ENCODE measurements around the gene GAS2L2. TPM values are rescaled to one million over a fixed set of nuclear protein-coding genes. Genes with fewer than 3 reads are reported as not detected.

Gene GAS2L2
- total RNA-seq, 1 experiment from 2014 or later, result not detected

GRCh38 chr17:35797370-35797769 lies 44.3 kb upstream of the GAS2L2 start:
- Mint-ChIP-seq H3K27me3 (ENCODE audit: unreplicated experiment) (peaks cover 95% of the 10 kb centered on the region), H3K27ac (ENCODE audit: unreplicated experiment) (no peak overlapping the region)

GRCh38 chr17:35796942-35797341 lies 43.9 kb upstream of the GAS2L2 start:
- CTCF ChIA-PET, result interaction anchor here (1.1 to 2.9 kb wide), 2 partner anchors 12 to 33 kb away, joined by 3 to 20 read pairs; partner anchors contain the start of gene TAF15
- Mint-ChIP-seq H3K27ac (ENCODE audit: unreplicated experiment) (no peak overlapping the region), H3K36me3 (ENCODE audit: insufficient read depth, unreplicated experiment) (peaks cover 13% of the 10 kb centered on the region), H3K9me3 (ENCODE audit: low read depth, unreplicated experiment) (no peaks in the 10 kb centered on the region), H3K4me1 (ENCODE audit: low read depth, unreplicated experiment) (no peaks in the 10 kb centered on the region), H3K27me3 (ENCODE audit: unreplicated experiment) (peaks cover 99% of the 10 kb centered on the region), H3K4me3 (ENCODE audit: low read depth, unreplicated experiment) (no peak overlapping the region)
- no TSS peak for BruUV-seq (replicated peaks)
- intact Hi-C loops (cut with micrococcal nuclease; ENCODE audit: unreplicated experiment), result no loop called here
- no peak for DNase-seq
- no peak for TF ChIP-seq CTCF (IDR thresholded peaks at IDR 0.05; ENCODE audit: unreplicated experiment)

More at GRCh38 chr17:35797370-35797769, 44.3 kb upstream of the GAS2L2 start:
- Mint-ChIP-seq H3K4me1 (ENCODE audit: low read depth, unreplicated experiment) (no peaks in the 10 kb centered on the region), H3K9me3 (ENCODE audit: low read depth, unreplicated experiment) (no peaks in the 10 kb centered on the region), H3K4me3 (ENCODE audit: low read depth, unreplicated experiment) (no peak overlapping the region), H3K36me3 (ENCODE audit: insufficient read depth, unreplicated experiment) (peaks cover 13% of the 10 kb centered on the region)
- no peak for TF ChIP-seq CTCF (IDR thresholded peaks at IDR 0.05; ENCODE audit: unreplicated experiment)
- intact Hi-C loops (cut with micrococcal nuclease; ENCODE audit: unreplicated experiment), result no loop called here
- no TSS peak for BruUV-seq (replicated peaks)
- no peak for DNase-seq
- CTCF ChIA-PET, result interaction anchor here (0.8 kb wide), 1 partner anchor 9 kb away, joined by 3 read pairs; no protein-coding TSS in a partner anchor

- Mint-ChIP-seq H3K9me3 (ENCODE audit: low read depth, unreplicated experiment) (no peaks in the 10 kb centered on the region), H3K27me3 (ENCODE audit: unreplicated experiment) (peaks cover 93% of the 10 kb centered on the region), H3K36me3 (ENCODE audit: insufficient read depth, unreplicated experiment) (peaks cover 13% of the 10 kb centered on the region), H3K27ac (ENCODE audit: unreplicated experiment) (no peak overlapping the region), H3K4me3 (ENCODE audit: low read depth, unreplicated experiment) (peak overlapping the region; percentile 74), H3K4me1 (ENCODE audit: low read depth, unreplicated experiment) (no peaks in the 10 kb centered on the region)
- no peak for TF ChIP-seq CTCF (IDR thresholded peaks at IDR 0.05; ENCODE audit: unreplicated experiment)
- CTCF ChIA-PET, result interaction anchor here (0.6 to 2.9 kb wide), 3 partner anchors 13 to 1093 kb away, joined by 3 to 20 read pairs (median 3); partner anchors contain the start of gene TAF15
- BruUV-seq (replicated peaks), result no TSS peak
- no peak for DNase-seq
- intact Hi-C loops (cut with micrococcal nuclease; ENCODE audit: unreplicated experiment), result no loop called here
These were observed 42.8 kb upstream of the GAS2L2 start for GRCh38 chr17:35795871-35796265.

- H3K27me3 Mint-ChIP-seq (ENCODE audit: unreplicated experiment), result peaks cover 87% of the 10 kb centered on the region
These were observed 42.2 kb upstream of the GAS2L2 start, which contains the start of gene MMP28 for GRCh38 chr17:35795007-35795870. TSS of gene MMP28 (minus strand) at chr17:35795641. CDS start at chr17:35795377, 264 bp downstream.

More at GRCh38 chr17:35795007-35795870, 42.2 kb upstream of the GAS2L2 start, which contains the start of gene MMP28:
- DNase-seq, result peak; percentile 49
- Mint-ChIP-seq H3K27ac (ENCODE audit: unreplicated experiment) (no peak within 1 kb of the TSS), H3K4me3 (ENCODE audit: low read depth, unreplicated experiment) (peak within 1 kb of the TSS; percentile 74), H3K36me3 (ENCODE audit: insufficient read depth, unreplicated experiment) (peaks cover 13% of the 10 kb centered on the region), H3K4me1 (ENCODE audit: low read depth, unreplicated experiment) (no peaks in the 10 kb centered on the region), H3K9me3 (ENCODE audit: low read depth, unreplicated experiment) (no peaks in the 10 kb centered on the region)
- intact Hi-C loops (cut with micrococcal nuclease; ENCODE audit: unreplicated experiment), result no loop called here
- CTCF ChIA-PET, result interaction anchor here (0.6 to 2.9 kb wide), 2 partner anchors 31 to 1092 kb away, joined by 3 to 20 read pairs; no protein-coding TSS in a partner anchor
- BruUV-seq (replicated peaks), result no TSS peak
- TF ChIP-seq CTCF (IDR thresholded peaks at IDR 0.05; ENCODE audit: unreplicated experiment), result no peak
